WI38 (cell line): Measurements from ENCODE around the gene PRKCB.

Source experiments
- H3K4me3 ChIP-seq: 2 replicates; pipeline ENCODE4 v1.5.1; 2011; ENCODE audit warnings: low read depth, mild to moderate bottlenecking, control low read depth, low read length
- CTCF ChIP-seq: IDR thresholded peaks from 2 replicates; pipeline ENCODE4 v1.5.1; 2012; ENCODE audit warnings: low read depth, mild to moderate bottlenecking, control low read depth, low read length

The PRKCB gene

GRCh38 chr16:24138575-24138974 lies 302.8 kb downstream of the PRKCB start:
- no peak for TF ChIP-seq CTCF
- no peak overlapping the region for H3K4me3 ChIP-seq

- TF ChIP-seq CTCF: no peak
- no peak overlapping the region for H3K4me3 ChIP-seq
Observed at GRCh38 chr16:24139282-24139681, 303.5 kb downstream of the PRKCB start.

GRCh38 chr16:24140730-24141129 lies 304.9 kb downstream of the PRKCB start:
- no peak for TF ChIP-seq CTCF
- no peak overlapping the region for H3K4me3 ChIP-seq

GRCh38 chr16:24141466-24141865 lies 305.7 kb downstream of the PRKCB start:
- TF ChIP-seq CTCF: no peak
- no peak overlapping the region for H3K4me3 ChIP-seq

- no peak overlapping the region for H3K4me3 ChIP-seq
- TF ChIP-seq CTCF: no peak
Observed at GRCh38 chr16:24141917-24142316, 306.1 kb downstream of the PRKCB start.

GRCh38 chr16:24145927-24146326 lies 310.1 kb downstream of the PRKCB start:
- no peak overlapping the region for H3K4me3 ChIP-seq
- no peak for TF ChIP-seq CTCF

- no peak overlapping the region for H3K4me3 ChIP-seq
- no peak for TF ChIP-seq CTCF
Observed at GRCh38 chr16:24146518-24146917, 310.7 kb downstream of the PRKCB start.

GRCh38 chr16:24149102-24149501 lies 313.3 kb downstream of the PRKCB start:
- TF ChIP-seq CTCF: no peak
- H3K4me3 ChIP-seq: no peak overlapping the region
